Measurements from ENCODE around the gene RFX7. TPM values are rescaled to one million over a fixed set of nuclear protein-coding genes. Genes with fewer than 3 reads are reported as not detected.
"Not testable (repeated sequence)": the region's sequence is repeated elsewhere in the genome, so short reads cannot be mapped to it uniquely, and the experiment has no call there.

The RFX7 gene
- total RNA-seq, 1 donor = 7.6 TPM

GRCh38 chr15:56165234-56165633 is 78.4 kb downstream of the RFX7 start:
- Histone ChIP-seq H3K79me2 (ENCODE audit: insufficient read depth, low read length) (peaks cover 57% of the 10 kb centered on the region), H3K9me3 (ENCODE audit: low read depth, low read length) (no peaks in the 10 kb centered on the region), H3K4me2 (ENCODE audit: insufficient read depth, low read length) (no peak overlapping the region), H3K4me1 (ENCODE audit: insufficient read depth, low read length) (peaks cover 2% of the 10 kb centered on the region), H3K36me3 (ENCODE audit: insufficient read depth, low read length) (no peaks in the 10 kb centered on the region), H3K27me3 (ENCODE audit: insufficient read depth, low read length) (no peaks in the 10 kb centered on the region), H3K4me3 (ENCODE audit: insufficient read depth, low read length) (no peak overlapping the region), H3K27ac (ENCODE audit: low read depth, low read length) (no peak overlapping the region), H4K20me1 (ENCODE audit: insufficient read depth, low read length) (peaks cover 24% of the 10 kb centered on the region), H2AFZ (ENCODE audit: low read length) (no peak overlapping the region)
- no peak for TF ChIP-seq CTCF (IDR thresholded peaks at IDR 0.05; ENCODE audit: extremely low read depth, low read depth, low read length)
- no peak for DNase-seq (ENCODE audit: insufficient read length, low spot score, missing footprints)

- Histone ChIP-seq H3K4me2 (ENCODE audit: insufficient read depth, low read length) (no peak overlapping the region), H3K27ac (ENCODE audit: low read depth, low read length) (no peak overlapping the region), H4K20me1 (ENCODE audit: insufficient read depth, low read length) (peaks cover 26% of the 10 kb centered on the region), H3K36me3 (ENCODE audit: insufficient read depth, low read length) (no peaks in the 10 kb centered on the region), H2AFZ (ENCODE audit: low read length) (no peak overlapping the region), H3K27me3 (ENCODE audit: insufficient read depth, low read length) (no peaks in the 10 kb centered on the region), H3K79me2 (ENCODE audit: insufficient read depth, low read length) (peaks cover 57% of the 10 kb centered on the region), H3K9me3 (ENCODE audit: low read depth, low read length) (no peaks in the 10 kb centered on the region), H3K4me3 (ENCODE audit: insufficient read depth, low read length) (no peak overlapping the region), H3K4me1 (ENCODE audit: insufficient read depth, low read length) (no peaks in the 10 kb centered on the region)
- TF ChIP-seq CTCF (IDR thresholded peaks at IDR 0.05; ENCODE audit: extremely low read depth, low read depth, low read length) = no peak
- DNase-seq (ENCODE audit: insufficient read length, low spot score, missing footprints) = no peak
Observed at GRCh38 chr15:56160966-56161365, 82.7 kb downstream of the RFX7 start.

- H3K27me3 ChIP-seq (ENCODE audit: insufficient read depth, low read length) = no peaks in the 10 kb centered on the region
- no peak overlapping the region for H2AFZ ChIP-seq (ENCODE audit: low read length)
- H3K36me3 ChIP-seq (ENCODE audit: insufficient read depth, low read length) = no peaks in the 10 kb centered on the region
- TF ChIP-seq CTCF (IDR thresholded peaks at IDR 0.05; ENCODE audit: extremely low read depth, low read depth, low read length) = no peak
- no peaks in the 10 kb centered on the region for H3K9me3 ChIP-seq (ENCODE audit: low read depth, low read length)
- no peak overlapping the region for H3K4me3 ChIP-seq (ENCODE audit: insufficient read depth, low read length)
- H3K4me2 ChIP-seq (ENCODE audit: insufficient read depth, low read length) = no peak overlapping the region
- H3K79me2 ChIP-seq (ENCODE audit: insufficient read depth, low read length) = peaks cover 57% of the 10 kb centered on the region
- no peak for DNase-seq (ENCODE audit: insufficient read length, low spot score, missing footprints)
- peaks cover 23% of the 10 kb centered on the region for H4K20me1 ChIP-seq (ENCODE audit: insufficient read depth, low read length)
- H3K27ac ChIP-seq (ENCODE audit: low read depth, low read length) = no peak overlapping the region
- no peaks in the 10 kb centered on the region for H3K4me1 ChIP-seq (ENCODE audit: insufficient read depth, low read length)
Observed at GRCh38 chr15:56156877-56157276, 86.8 kb downstream of the RFX7 start.

GRCh38 chr15:56155278-56155677 is 88.4 kb downstream of the RFX7 start:
- H3K27ac ChIP-seq (ENCODE audit: low read depth, low read length); H3K4me3 ChIP-seq (ENCODE audit: insufficient read depth, low read length); H3K36me3 ChIP-seq (ENCODE audit: insufficient read depth, low read length); H3K4me2 ChIP-seq (ENCODE audit: insufficient read depth, low read length); H2AFZ ChIP-seq (ENCODE audit: low read length); DNase-seq (ENCODE audit: insufficient read length, low spot score, missing footprints); H3K9me3 ChIP-seq (ENCODE audit: low read depth, low read length); H3K27me3 ChIP-seq (ENCODE audit: insufficient read depth, low read length); H3K4me1 ChIP-seq (ENCODE audit: insufficient read depth, low read length): not testable (repeated sequence)
- peaks cover 59% of the 10 kb centered on the region for H3K79me2 ChIP-seq (ENCODE audit: insufficient read depth, low read length)
- H4K20me1 ChIP-seq (ENCODE audit: insufficient read depth, low read length) = peaks cover 16% of the 10 kb centered on the region

- H3K4me2 ChIP-seq (ENCODE audit: insufficient read depth, low read length) = not testable (repeated sequence)
- peaks cover 60% of the 10 kb centered on the region for H3K79me2 ChIP-seq (ENCODE audit: insufficient read depth, low read length)
Observed at GRCh38 chr15:56154768-56155167, 88.9 kb downstream of the RFX7 start.

More at GRCh38 chr15:56154768-56155167, 88.9 kb downstream of the RFX7 start:
- not testable (repeated sequence) for H2AFZ ChIP-seq (ENCODE audit: low read length); H3K27me3 ChIP-seq (ENCODE audit: insufficient read depth, low read length); H3K9me3 ChIP-seq (ENCODE audit: low read depth, low read length); H3K4me3 ChIP-seq (ENCODE audit: insufficient read depth, low read length); H3K36me3 ChIP-seq (ENCODE audit: insufficient read depth, low read length); H3K4me1 ChIP-seq (ENCODE audit: insufficient read depth, low read length); DNase-seq (ENCODE audit: insufficient read length, low spot score, missing footprints); H3K27ac ChIP-seq (ENCODE audit: low read depth, low read length)
- peaks cover 19% of the 10 kb centered on the region for H4K20me1 ChIP-seq (ENCODE audit: insufficient read depth, low read length)
